Vagina (tissue), 2 donors: ENCODE results near the gene TAMALIN.

Source experiments
- POLR2A ChIP-seq, 2 donors: fragments of 450-650 bp; IDR thresholded peaks; one replicate each; pipeline ENCODE4 v1.6.1; 2017; ENCODE audit warnings: antibody characterized with exemption in 2 of 2, mild to moderate bottlenecking in 2 of 2, moderate library complexity in 2 of 2
- POLR2AphosphoS5 ChIP-seq, 2 donors: sonication (generic); formaldehyde crosslinking; IDR thresholded peaks; one replicate each; pipeline ENCODE4 v1.9.0; 2017; ENCODE audit warnings: antibody characterized with exemption in 2 of 2, mild to moderate bottlenecking in 2 of 2, low read depth in 1 of 2; ENCODE audit not compliant: insufficient read depth in 1 of 2
- TF ChIP-seq, protein P1 (sequence below), 3 experiments: fragments of 450-650 bp in 2 of 3; fragments of 200-600 bp in 1 of 3; sonication (generic) in 1 of 3; IDR thresholded peaks; one replicate each; pipeline ENCODE4 v1.5.1; 2017 to 2019; ENCODE audit warnings: antibody characterized with exemption in 3 of 3, mild to moderate bottlenecking in 2 of 3, moderate library complexity in 2 of 3

DNA sequence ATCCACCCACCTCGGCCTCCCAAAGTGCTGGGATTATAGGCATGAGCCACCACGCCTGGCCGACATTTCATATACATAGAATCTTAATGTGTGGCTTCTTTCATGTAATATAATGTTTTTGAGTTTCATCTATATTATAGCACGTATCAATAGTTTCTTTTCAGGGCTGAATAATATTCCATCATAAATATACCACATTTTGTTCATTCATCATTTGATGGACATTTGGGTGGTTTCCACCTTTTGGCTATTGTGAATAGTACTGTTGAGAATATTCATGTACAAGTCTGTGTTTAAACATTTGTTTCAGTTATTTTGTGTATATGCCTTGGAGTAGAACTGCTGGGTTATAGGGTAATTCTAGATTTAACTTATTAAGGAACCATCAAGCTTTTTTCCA is 43.3 kb upstream of the TAMALIN start:
- TF ChIP-seq POLR2A (IDR thresholded peaks at IDR 0.05) (no peak), POLR2AphosphoS5 (IDR thresholded peaks at IDR 0.05; ENCODE audit: insufficient read depth in 1 of 2, low read depth in 1 of 2) (no peak)
- TF ChIP-seq, protein P1, sequence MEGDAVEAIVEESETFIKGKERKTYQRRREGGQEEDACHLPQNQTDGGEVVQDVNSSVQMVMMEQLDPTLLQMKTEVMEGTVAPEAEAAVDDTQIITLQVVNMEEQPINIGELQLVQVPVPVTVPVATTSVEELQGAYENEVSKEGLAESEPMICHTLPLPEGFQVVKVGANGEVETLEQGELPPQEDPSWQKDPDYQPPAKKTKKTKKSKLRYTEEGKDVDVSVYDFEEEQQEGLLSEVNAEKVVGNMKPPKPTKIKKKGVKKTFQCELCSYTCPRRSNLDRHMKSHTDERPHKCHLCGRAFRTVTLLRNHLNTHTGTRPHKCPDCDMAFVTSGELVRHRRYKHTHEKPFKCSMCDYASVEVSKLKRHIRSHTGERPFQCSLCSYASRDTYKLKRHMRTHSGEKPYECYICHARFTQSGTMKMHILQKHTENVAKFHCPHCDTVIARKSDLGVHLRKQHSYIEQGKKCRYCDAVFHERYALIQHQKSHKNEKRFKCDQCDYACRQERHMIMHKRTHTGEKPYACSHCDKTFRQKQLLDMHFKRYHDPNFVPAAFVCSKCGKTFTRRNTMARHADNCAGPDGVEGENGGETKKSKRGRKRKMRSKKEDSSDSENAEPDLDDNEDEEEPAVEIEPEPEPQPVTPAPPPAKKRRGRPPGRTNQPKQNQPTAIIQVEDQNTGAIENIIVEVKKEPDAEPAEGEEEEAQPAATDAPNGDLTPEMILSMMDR (IDR thresholded peaks at IDR 0.05), result no peak
